H9 (cell line): Measurements from ENCODE around the gene PCDHGB1. TPM values are rescaled to one million over a fixed set of nuclear protein-coding genes. Genes with fewer than 3 reads are reported as not detected.
"Not testable (repeated sequence)": the region's sequence is repeated elsewhere in the genome, so short reads cannot be mapped to it uniquely, and the experiment has no call there.

Experiments
- DNase-seq: peaks from one replicate; pipeline ENCODE4 v3.0.0-alpha.2; 2017
- H2AFZ ChIP-seq: one replicate; pipeline ENCODE4 v1.6.1; 2013; ENCODE audit warnings: mild to moderate bottlenecking, low read length, control low read depth, moderate library complexity
- H2AK5ac ChIP-seq: 2 replicates; pipeline ENCODE4 v1.6.1; 2013; ENCODE audit warnings: low read length, control low read depth, mixed read lengths; ENCODE audit not compliant: insufficient read length
- H2BK120ac ChIP-seq: one replicate; pipeline ENCODE4 v1.6.1; 2013; ENCODE audit warnings: low read depth, mild to moderate bottlenecking, low read length, control low read depth, inconsistent platforms; ENCODE audit not compliant: poor library complexity, severe bottlenecking
- H2BK12ac ChIP-seq: 2 replicates; pipeline ENCODE4 v1.6.1; 2013; ENCODE audit warnings: low read length, control low read depth, mixed read lengths, low read depth; ENCODE audit not compliant: insufficient read length
- H2BK15ac ChIP-seq: 2 replicates; pipeline ENCODE4 v1.6.1; 2013; ENCODE audit warnings: low read depth, low read length, control low read depth
- H2BK20ac ChIP-seq: one replicate; pipeline ENCODE4 v1.6.1; 2013; ENCODE audit warnings: low read depth, mild to moderate bottlenecking, low read length, control low read depth, inconsistent platforms; ENCODE audit not compliant: poor library complexity, severe bottlenecking
- H2BK5ac ChIP-seq: 2 replicates; pipeline ENCODE4 v1.6.1; 2013; ENCODE audit warnings: low read length, control low read depth, mixed read lengths; ENCODE audit not compliant: insufficient read length
- H3K14ac ChIP-seq: 2 replicates; pipeline ENCODE4 v1.6.1; 2013; ENCODE audit warnings: low read length, control low read depth; ENCODE audit not compliant: insufficient read depth
- H3K18ac ChIP-seq: 2 replicates; pipeline ENCODE4 v1.6.1; 2013; ENCODE audit warnings: low read depth, mild to moderate bottlenecking, mixed read lengths, low read length, control low read depth; ENCODE audit not compliant: insufficient read length
- H3K23ac ChIP-seq: 2 replicates; pipeline ENCODE4 v1.6.1; 2013; ENCODE audit warnings: low read length, control low read depth, mixed read lengths, low read depth; ENCODE audit not compliant: insufficient read length
- H3K23me2 ChIP-seq: 2 replicates; pipeline ENCODE4 v1.6.1; 2013; ENCODE audit warnings: low read depth, mild to moderate bottlenecking, mixed read lengths, low read length, control low read depth; ENCODE audit not compliant: insufficient read length, poor library complexity, severe bottlenecking
- H3K27ac ChIP-seq: 2 replicates; pipeline ENCODE4 v1.5.1; 2013; ENCODE audit warnings: low read length, control low read depth, mixed read lengths, low read depth; ENCODE audit not compliant: insufficient read length
- H3K27me3 ChIP-seq: 2 replicates; pipeline ENCODE4 v1.6.1; 2013; ENCODE audit warnings: low read length, control low read depth, inconsistent platforms; ENCODE audit not compliant: insufficient read depth
- H3K4ac ChIP-seq: 2 replicates; pipeline ENCODE4 v1.6.1; 2013; ENCODE audit warnings: low read depth, mild to moderate bottlenecking, control low read depth, inconsistent platforms, low read length, moderate library complexity
- H3K4me1 ChIP-seq: 2 replicates; pipeline ENCODE4 v1.6.1; 2013; ENCODE audit warnings: low read length, control low read depth, inconsistent platforms; ENCODE audit not compliant: insufficient read depth
- H3K4me2 ChIP-seq: 2 replicates; pipeline ENCODE4 v1.6.1; 2013; ENCODE audit warnings: low read length, control low read depth, mixed read lengths; ENCODE audit not compliant: insufficient read length, insufficient read depth
- H3K56ac ChIP-seq: 2 replicates; pipeline ENCODE4 v1.6.1; 2013; ENCODE audit warnings: low read depth, mild to moderate bottlenecking, mixed read lengths, low read length, control low read depth; ENCODE audit not compliant: insufficient read length
- H3K79me1 ChIP-seq: 2 replicates; pipeline ENCODE4 v1.6.1; 2013; ENCODE audit warnings: low read depth, mild to moderate bottlenecking, moderate library complexity, low read length, control low read depth, inconsistent platforms; ENCODE audit not compliant: insufficient read depth, poor library complexity, severe bottlenecking
- H3K79me2 ChIP-seq: 2 replicates; pipeline ENCODE4 v1.6.1; 2013; ENCODE audit warnings: low read length, control low read depth, inconsistent platforms; ENCODE audit not compliant: insufficient read depth
- H3K9ac ChIP-seq: 2 replicates; pipeline ENCODE4 v1.6.1; 2013; ENCODE audit warnings: low read length, control low read depth, mixed read lengths; ENCODE audit not compliant: insufficient read length; ENCODE audit errors: extremely low read depth
- H3K9me3 ChIP-seq: one replicate; pipeline ENCODE4 v1.6.1; 2013; ENCODE audit warnings: low read depth, low read length, inconsistent platforms; ENCODE audit not compliant: control insufficient read depth
- H3T11ph ChIP-seq: one replicate; pipeline ENCODE4 v1.6.1; 2013; ENCODE audit warnings: mild to moderate bottlenecking, low read length, control low read depth, inconsistent platforms
- H4K20me1 ChIP-seq: one replicate; pipeline ENCODE4 v1.6.1; 2013; ENCODE audit not compliant: control insufficient read depth, insufficient read length, insufficient read depth
- H4K5ac ChIP-seq: 2 replicates; pipeline ENCODE4 v1.6.1; 2013; ENCODE audit warnings: low read depth, mild to moderate bottlenecking, mixed read lengths, low read length, control low read depth; ENCODE audit not compliant: insufficient read length
- H4K8ac ChIP-seq: replicated peaks from 2 replicates; pipeline ENCODE4 v1.6.1; 2013; ENCODE audit warnings: low read length, control low read depth, mixed read lengths, low read depth; ENCODE audit not compliant: insufficient read length
- H4K91ac ChIP-seq: 2 replicates; pipeline ENCODE4 v1.6.1; 2013; ENCODE audit warnings: low read depth, mild to moderate bottlenecking, moderate library complexity, mixed read lengths, low read length, control low read depth; ENCODE audit not compliant: insufficient read length
- H3K27ac Mint-ChIP-seq, 3 experiments: 2 replicates in 2 of 3; 3 replicates in 1 of 3; pipeline ENCODE4 v1.8.0; 2020 to 2021; ENCODE audit warnings: mixed read lengths in 3 of 3, mild to moderate bottlenecking in 1 of 3, moderate library complexity in 1 of 3
- H3K27me3 Mint-ChIP-seq: 2 replicates; pipeline ENCODE4 v1.8.0; 2021; ENCODE audit warnings: low read depth, mild to moderate bottlenecking, moderate library complexity, mixed read lengths
- H3K36me3 Mint-ChIP-seq, 3 experiments: 2 replicates in 2 of 3; 3 replicates in 1 of 3; pipeline ENCODE4 v1.8.0; 2020 to 2021; ENCODE audit warnings: low read depth in 3 of 3, mixed read lengths in 3 of 3; ENCODE audit not compliant: insufficient read depth in 1 of 3
- H3K4me1 Mint-ChIP-seq, 2 experiments: 2 replicates each; pipeline ENCODE4 v1.8.0; 2020; ENCODE audit warnings: mixed read lengths in 2 of 2
- H3K4me3 Mint-ChIP-seq, 2 experiments: 2 replicates in 1 of 2; 3 replicates in 1 of 2; pipeline ENCODE4 v1.8.0; 2020 to 2021; ENCODE audit warnings: mild to moderate bottlenecking in 2 of 2, mixed read lengths in 2 of 2, moderate library complexity in 1 of 2
- H3K9me3 Mint-ChIP-seq, 2 experiments: 2 replicates in 1 of 2; 3 replicates in 1 of 2; pipeline ENCODE4 v1.8.0; 2020; ENCODE audit warnings: mild to moderate bottlenecking in 2 of 2, mixed read lengths in 2 of 2, moderate library complexity in 1 of 2
- CTCF ChIP-seq: fragments of 200-600 bp; sonication (generic); conservative IDR thresholded peaks from 3 replicates; pipeline ENCODE4 v1.8.0; 2021; ENCODE audit warnings: antibody characterized with exemption, mild to moderate bottlenecking
- WGBS: extraction: QIAGEN DNeasy Blood & Tissue Kit; methylation state at CpG from one replicate; pipeline ENCODE4 v1.1.7; 2013; ENCODE audit warnings: missing lambda C conversion rate, low lambda C conversion rate, mixed read lengths; ENCODE audit not compliant: insufficient read length; ENCODE audit errors: extremely low coverage; 5-methylcytosine and 5-hydroxymethylcytosine counted together
- total RNA-seq: library from RNA; stranded (reverse); gene quantifications from 2 replicates; pipeline ENCODE4 v1.2.1, GENCODE V29; 2021

PCDHGB1 gene
- total RNA-seq, 1 experiment from 2014 or later = 5.0 TPM

- Histone ChIP-seq H3K4me2 (no peak within 1 kb of the TSS), H2BK15ac (no peak within 1 kb of the TSS)
- peaks cover 2 to 4% of the 10 kb centered on the region in 2 experiments; a peak in 2 of 4 replicates for H3K4me1 Mint-ChIP-seq
Measured at GRCh38 chr5:141338538-141339306, 11.2 kb upstream of the PCDHGB1 start, which contains the start of gene PCDHGA2. PCDHGA2 (plus strand) TSS chr5:141338760.

GRCh38 chr5:141340781-141341354, 9.0 kb upstream of the PCDHGB1 start:
- not testable (repeated sequence) for H2BK12ac ChIP-seq, H2AK5ac ChIP-seq, H3K56ac ChIP-seq, H3T11ph ChIP-seq, H4K5ac ChIP-seq, H2AFZ ChIP-seq, H3K79me1 ChIP-seq, H3K27me3 ChIP-seq, H3K4ac ChIP-seq, DNase-seq, H2BK15ac ChIP-seq, H3K18ac ChIP-seq, H3K23ac ChIP-seq, H3K9ac ChIP-seq, H3K4me3 Mint-ChIP-seq, H3K4me2 ChIP-seq, H3K27ac ChIP-seq, H3K4me1 ChIP-seq, H3K79me2 ChIP-seq, H3K14ac ChIP-seq, H4K20me1 ChIP-seq, H4K8ac ChIP-seq, H2BK120ac ChIP-seq, H2BK5ac ChIP-seq, H3K23me2 ChIP-seq, H2BK20ac ChIP-seq, H3K27ac Mint-ChIP-seq, H3K4me1 Mint-ChIP-seq, H4K91ac ChIP-seq
- Mint-ChIP-seq H3K9me3 (peaks cover 63 to 76% of the 10 kb centered on the region in 2 experiments), H3K36me3 (peaks cover 17 to 42% (median 33%) of the 10 kb centered on the region in 3 experiments), H3K27me3 (peaks cover 12% of the 10 kb centered on the region)
- peaks cover 25% of the 10 kb centered on the region for H3K9me3 ChIP-seq
- no CpG with 5 or more reads among the region's 45 CpGs for WGBS

More at GRCh38 chr5:141338538-141339306, 11.2 kb upstream of the PCDHGB1 start, which contains the start of gene PCDHGA2:
- Mint-ChIP-seq H3K27ac (no peak within 1 kb of the TSS), H3K9me3 (peaks cover 54 to 75% of the 10 kb centered on the region in 2 experiments), H3K27me3 (peaks cover 10% of the 10 kb centered on the region), H3K4me3 (no peak within 1 kb of the TSS), H3K36me3 (peaks cover 9 to 25% (median 20%) of the 10 kb centered on the region in 3 experiments)
- Histone ChIP-seq H3K79me2 (no peaks in the 10 kb centered on the region), H2BK120ac (no peak within 1 kb of the TSS), H3K4ac (no peak within 1 kb of the TSS), H3K79me1 (no peaks in the 10 kb centered on the region), H3K4me1 (no peaks in the 10 kb centered on the region), H3K18ac (no peak within 1 kb of the TSS), H3K9ac (no peak within 1 kb of the TSS), H2AFZ (no peak within 1 kb of the TSS), H3K56ac (no peak within 1 kb of the TSS), H3T11ph (no peak within 1 kb of the TSS), H3K9me3 (peaks cover 17% of the 10 kb centered on the region), H3K27ac (no peak within 1 kb of the TSS), H4K91ac (no peak within 1 kb of the TSS), H4K5ac (no peak within 1 kb of the TSS), H3K27me3 (no peaks in the 10 kb centered on the region), H3K14ac (no peak within 1 kb of the TSS), H2BK5ac (no peak within 1 kb of the TSS), H3K23me2 (no peaks in the 10 kb centered on the region), H3K23ac (no peak within 1 kb of the TSS), H4K8ac (no peak within 1 kb of the TSS), H2AK5ac (no peak within 1 kb of the TSS), H2BK12ac (no peak within 1 kb of the TSS), H2BK20ac (no peak within 1 kb of the TSS), H4K20me1 (no peaks in the 10 kb centered on the region)
- TF ChIP-seq CTCF = peak; percentile 68
- WGBS = no CpG with 5 or more reads among the region's 27 CpGs
- peak; percentile 62 for DNase-seq
